Endothelial cell of umbilical vein (primary cell): ENCODE results near the gene PRG2. TPM values are rescaled to one million over a fixed set of nuclear protein-coding genes. Genes with fewer than 3 reads are reported as not detected.

ENCODE experiments used
- BruUV-seq: library from RNA; stranded (reverse); fragments of 400-500 nt; replicated peaks from 2 replicates; lab custom pipeline; 2021; lab: Mats Ljungman, UMichigan
- CTCF ChIA-PET: fragments of 300-600, 350-600 bp; sonication (Branson Sonifier 250); formaldehyde crosslinking; loops from one replicate; lab custom pipeline; 2021; ENCODE audit warnings: antibody characterized with exemption, inconsistent platforms; lab: Charles Lee
- POLR2A ChIA-PET: fragments of 300-600, 350-600 bp; sonication (Branson Sonifier 250); formaldehyde crosslinking; loops from one replicate; lab custom pipeline; 2021; ENCODE audit warnings: antibody characterized with exemption, inconsistent platforms; lab: Charles Lee
- DNase-seq: peaks from one replicate; pipeline ENCODE4 v3.0.0-alpha.2; 2011; ENCODE audit warnings: low read depth, low spot score
- FAIRE-seq: peaks from 2 replicates; lab custom pipeline; 2011; peaks lifted over from hg19 to GRCh38; lab: Jason Lieb, UNC
- H2AFZ ChIP-seq: 2 replicates; pipeline ENCODE4 v1.6.0; 2012; ENCODE audit warnings: low read depth, low read length, control low read depth, inconsistent platforms
- H3K27ac ChIP-seq: 2 replicates; pipeline ENCODE4 v1.5.1; 2011; ENCODE audit warnings: low read depth, mild to moderate bottlenecking, control low read depth, low read length, moderate library complexity; ENCODE audit not compliant: insufficient read depth
- H3K27me3 ChIP-seq, 2 experiments: 2 replicates each; pipeline versions ENCODE4 v1.6.0 to v1.6.1; 2011; ENCODE audit warnings: low read length in 2 of 2, mixed read lengths in 1 of 2; ENCODE audit not compliant: control insufficient read depth in 2 of 2, insufficient read depth in 2 of 2
- H3K36me3 ChIP-seq, 2 experiments: 2 replicates in 1 of 2; 3 replicates in 1 of 2; pipeline ENCODE4 v1.5.1; 2011; ENCODE audit warnings: low read length in 2 of 2, mild to moderate bottlenecking in 1 of 2, moderate library complexity in 1 of 2; ENCODE audit not compliant: control insufficient read depth in 2 of 2, insufficient read depth in 2 of 2; ENCODE audit errors: extremely low read depth in 1 of 2
- H3K4me1 ChIP-seq: 3 replicates; pipeline ENCODE4 v1.5.1; 2011; ENCODE audit warnings: mild to moderate bottlenecking, low read length; ENCODE audit not compliant: control insufficient read depth, insufficient read depth; ENCODE audit errors: extremely low read depth
- H3K4me2 ChIP-seq: 2 replicates; pipeline ENCODE4 v1.6.1; 2011; ENCODE audit warnings: low read length, control low read depth, mixed read lengths; ENCODE audit not compliant: insufficient read depth
- H3K4me3 ChIP-seq, 3 experiments: fragments of 200-600 bp in 1 of 3; sonication (generic), shearing (Covaris generic) in 1 of 3; replicated peaks in 1 of 3; 2 replicates each; pipeline ENCODE4 v1.5.1; 2011 to 2016; ENCODE audit warnings: control low read depth in 3 of 3, low read length in 3 of 3, mild to moderate bottlenecking in 2 of 3, inconsistent platforms in 1 of 3, low read depth in 1 of 3, moderate library complexity in 1 of 3; ENCODE audit not compliant: insufficient read depth in 1 of 3
- H3K79me2 ChIP-seq: 2 replicates; pipeline ENCODE4 v1.6.0; 2012; ENCODE audit warnings: low read length, inconsistent platforms; ENCODE audit not compliant: control insufficient read depth, insufficient read depth
- H3K9ac ChIP-seq: replicated peaks from 2 replicates; pipeline ENCODE3; 2011; ENCODE audit warnings: low read length, control low read depth; ENCODE audit not compliant: insufficient read depth; ENCODE audit errors: extremely low read depth
- H3K9me1 ChIP-seq: replicated peaks from 3 replicates; pipeline ENCODE4 v1.6.0; 2011; ENCODE audit warnings: mild to moderate bottlenecking, low read length; ENCODE audit not compliant: control insufficient read depth, insufficient read depth; ENCODE audit errors: extremely low read depth
- H3K9me3 ChIP-seq: replicated peaks from 2 replicates; pipeline ENCODE4 v1.5.1; 2012; ENCODE audit warnings: low read length, inconsistent platforms; ENCODE audit not compliant: control insufficient read depth, insufficient read depth
- H4K20me1 ChIP-seq: replicated peaks from 2 replicates; pipeline ENCODE3; 2011; ENCODE audit warnings: mild to moderate bottlenecking, low read length; ENCODE audit not compliant: control insufficient read depth, insufficient read depth; ENCODE audit errors: extremely low read depth
- EZH2 ChIP-seq: IDR thresholded peaks from 2 replicates; pipeline ENCODE4 v1.6.1; 2012; ENCODE audit warnings: borderline replicate concordance, low read depth, mild to moderate bottlenecking, moderate library complexity, low read length, inconsistent platforms; ENCODE audit not compliant: severe bottlenecking
- FOS ChIP-seq: IDR thresholded peaks from 2 replicates; pipeline ENCODE4 v1.6.1; 2011; ENCODE audit warnings: mild to moderate bottlenecking, low read length, moderate library complexity, borderline replicate concordance; ENCODE audit not compliant: insufficient read depth
- GATA2 ChIP-seq: IDR thresholded peaks from 2 replicates; pipeline ENCODE4 v1.7.0; 2011; ENCODE audit warnings: low read depth, mild to moderate bottlenecking, moderate library complexity, mixed read lengths, low read length; ENCODE audit not compliant: insufficient read length, insufficient read depth
- JUN ChIP-seq: IDR thresholded peaks from 2 replicates; pipeline ENCODE4 v1.6.1; 2011; ENCODE audit warnings: borderline replicate concordance, low read depth; ENCODE audit not compliant: insufficient read length, insufficient read depth
- MAX ChIP-seq: IDR thresholded peaks from 2 replicates; pipeline ENCODE4 v1.6.1; 2011; ENCODE audit not compliant: insufficient read depth, insufficient read length
- MYC ChIP-seq: IDR thresholded peaks from one replicate; pipeline ENCODE4 v1.6.1; 2011; ENCODE audit warnings: mild to moderate bottlenecking, low read depth, low read length
- POLR2A ChIP-seq: IDR thresholded peaks from 2 replicates; pipeline ENCODE4 v1.6.1; 2012; ENCODE audit warnings: low read depth, mild to moderate bottlenecking, control low read depth, low read length
- POLR2AphosphoS5 ChIP-seq: IDR thresholded peaks from 2 replicates; pipeline ENCODE4 v1.6.1; 2012; ENCODE audit warnings: low read depth, mild to moderate bottlenecking, control low read depth, low read length, moderate library complexity; ENCODE audit not compliant: insufficient read depth
- dilution Hi-C: fragments of 300-500 bp; cut with MboI; formaldehyde crosslinking; loops from one replicate; pipeline ENCODE4 v1.15.0; 2019; ENCODE audit warnings: low sequenced_read_pairs; ENCODE audit not compliant: extremely low pct_ligation_motif_present
- intact Hi-C: fragments of 100-400 bp; cut with micrococcal nuclease; formaldehyde crosslinking; loops from one replicate; pipeline ENCODE4 v1.10.0; 2022
- polyA plus RNA-seq, 4 experiments: library from polyadenylated mRNA; depleted of rRNA in 3 of 4; stranded (reverse) in 3 of 4; unstranded in 1 of 4; fragments of >200 nt; gene quantifications; 2 replicates each; pipeline versions ENCODE4 v1.2.1 to v1.2.3, GENCODE V29; 2011 to 2012; ENCODE audit warnings: missing spikeins in 1 of 4
- total RNA-seq: library from RNA; stranded (reverse); gene quantifications from 2 replicates; pipeline ENCODE4 v1.2.3, GENCODE V29; 2021
- TF ChIP-seq, protein P1 (sequence below), 2 donors: IDR thresholded peaks; 1 replicate in 1 of 2; 2 replicates in 1 of 2; pipeline ENCODE4 v1.5.1; 2011; ENCODE audit warnings: low read length in 2 of 2, mild to moderate bottlenecking in 2 of 2, moderate library complexity in 2 of 2, control low read depth in 1 of 2, inconsistent platforms in 1 of 2, low read depth in 1 of 2; ENCODE audit not compliant: insufficient read depth in 1 of 2; ENCODE audit errors: extremely low read depth in 1 of 2

PRG2 gene
- total and polyA plus RNA-seq, 2 donors (not counting 3 experiments of a cell fraction or from before 2014, with no cell fraction given), result 0.08 to 0.55 TPM

- CTCF ChIA-PET, result interaction anchor here (1.0 to 1.2 kb wide), 2 partner anchors 14 to 55 kb away, joined by 3 to 6 read pairs; no protein-coding TSS in a partner anchor
- Histone ChIP-seq H3K9ac (no peak overlapping the region), H3K27ac (no peak overlapping the region), H3K4me1 (peaks cover 31% of the 10 kb centered on the region), H3K4me2 (no peak overlapping the region), H3K27me3 (peaks cover 0 to 8% of the 10 kb centered on the region in 2 experiments), H2AFZ (no peak overlapping the region), H3K36me3 (peaks cover 0 to under 1% of the 10 kb centered on the region in 2 experiments), H3K4me3 (no peak overlapping the region), H3K9me3 (no peaks in the 10 kb centered on the region), H4K20me1 (no peaks in the 10 kb centered on the region), H3K79me2 (no peaks in the 10 kb centered on the region), H3K9me1 (no peaks in the 10 kb centered on the region)
- POLR2A ChIA-PET, result no interaction called here
- no peak for FAIRE-seq
- intact Hi-C loops (no loop called here), dilution Hi-C loops (no loop called here)
- no peak for DNase-seq
- no TSS peak for BruUV-seq
- TF ChIP-seq GATA2 (no peak), EZH2 (no peak), MAX (no peak), FOS (no peak), MYC (no peak), POLR2AphosphoS5 (no peak), POLR2A (no peak), JUN (no peak)
- TF ChIP-seq, protein P1, sequence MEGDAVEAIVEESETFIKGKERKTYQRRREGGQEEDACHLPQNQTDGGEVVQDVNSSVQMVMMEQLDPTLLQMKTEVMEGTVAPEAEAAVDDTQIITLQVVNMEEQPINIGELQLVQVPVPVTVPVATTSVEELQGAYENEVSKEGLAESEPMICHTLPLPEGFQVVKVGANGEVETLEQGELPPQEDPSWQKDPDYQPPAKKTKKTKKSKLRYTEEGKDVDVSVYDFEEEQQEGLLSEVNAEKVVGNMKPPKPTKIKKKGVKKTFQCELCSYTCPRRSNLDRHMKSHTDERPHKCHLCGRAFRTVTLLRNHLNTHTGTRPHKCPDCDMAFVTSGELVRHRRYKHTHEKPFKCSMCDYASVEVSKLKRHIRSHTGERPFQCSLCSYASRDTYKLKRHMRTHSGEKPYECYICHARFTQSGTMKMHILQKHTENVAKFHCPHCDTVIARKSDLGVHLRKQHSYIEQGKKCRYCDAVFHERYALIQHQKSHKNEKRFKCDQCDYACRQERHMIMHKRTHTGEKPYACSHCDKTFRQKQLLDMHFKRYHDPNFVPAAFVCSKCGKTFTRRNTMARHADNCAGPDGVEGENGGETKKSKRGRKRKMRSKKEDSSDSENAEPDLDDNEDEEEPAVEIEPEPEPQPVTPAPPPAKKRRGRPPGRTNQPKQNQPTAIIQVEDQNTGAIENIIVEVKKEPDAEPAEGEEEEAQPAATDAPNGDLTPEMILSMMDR (IDR thresholded peaks at IDR 0.05; ENCODE audit: extremely low read depth in 1 of 2, insufficient read depth in 1 of 2, low read depth in 1 of 2, low read length in 2 of 2), result no peak
Observed at GRCh38 chr11:57402188-57403002, 11.9 kb upstream of the PRG2 start.
